HepG2 (cell line): ENCODE data around the gene PRSS48.

Source experiments
- ZFP41 ChIP-seq: sonication (generic); formaldehyde crosslinking; IDR thresholded peaks from 2 replicates; pipeline ENCODE4 v1.4.0; 2020; ENCODE audit warnings: mild to moderate bottlenecking, missing genetic modification reagents, borderline replicate concordance
- ZNF674 ChIP-seq: sonication (generic); formaldehyde crosslinking; IDR thresholded peaks from 2 replicates; pipeline ENCODE4 v1.5.0; 2020; ENCODE audit warnings: low read depth, mild to moderate bottlenecking, missing genetic modification reagents
- ZZZ3 ChIP-seq: sonication (generic); formaldehyde crosslinking; IDR thresholded peaks from 2 replicates; pipeline ENCODE4 v1.4.0; 2020; ENCODE audit warnings: missing genetic modification reagents, mild to moderate bottlenecking, borderline replicate concordance
- TF ChIP-seq, protein P1 (sequence below): sonication (generic); formaldehyde crosslinking; IDR thresholded peaks from 2 replicates; pipeline ENCODE4 v1.4.0; 2020; ENCODE audit warnings: missing genetic modification reagents
- TF ChIP-seq, protein P2 (sequence below): sonication (generic); formaldehyde crosslinking; IDR thresholded peaks from 2 replicates; pipeline ENCODE4 v1.5.0; 2020; ENCODE audit warnings: mild to moderate bottlenecking, missing genetic modification reagents, moderate library complexity

DNA sequence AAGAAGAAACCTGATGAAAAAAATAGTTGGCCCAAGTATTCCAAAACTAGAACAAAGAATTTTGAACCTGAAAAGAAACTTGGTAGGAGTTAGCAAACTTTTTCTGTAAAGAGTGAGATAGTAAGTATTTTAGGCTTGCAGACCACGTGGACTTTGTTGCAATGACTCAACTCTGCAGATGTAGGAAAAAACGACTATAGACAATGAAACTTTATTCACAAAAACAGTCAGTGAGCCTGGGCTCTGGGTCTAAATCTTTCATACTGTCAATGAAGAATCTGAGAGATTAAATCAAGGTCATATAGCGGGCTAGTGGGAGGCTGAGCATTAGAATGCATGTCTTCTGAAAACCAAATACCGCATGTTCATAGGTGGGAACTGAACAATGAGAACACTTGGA is 25.5 kb downstream of the PRSS48 start:
- TF ChIP-seq ZNF674 (no peak), ZZZ3 (CRISPR knock-in tag) (no peak), ZFP41 (CRISPR knock-in tag) (no peak)
- TF ChIP-seq, protein P1, sequence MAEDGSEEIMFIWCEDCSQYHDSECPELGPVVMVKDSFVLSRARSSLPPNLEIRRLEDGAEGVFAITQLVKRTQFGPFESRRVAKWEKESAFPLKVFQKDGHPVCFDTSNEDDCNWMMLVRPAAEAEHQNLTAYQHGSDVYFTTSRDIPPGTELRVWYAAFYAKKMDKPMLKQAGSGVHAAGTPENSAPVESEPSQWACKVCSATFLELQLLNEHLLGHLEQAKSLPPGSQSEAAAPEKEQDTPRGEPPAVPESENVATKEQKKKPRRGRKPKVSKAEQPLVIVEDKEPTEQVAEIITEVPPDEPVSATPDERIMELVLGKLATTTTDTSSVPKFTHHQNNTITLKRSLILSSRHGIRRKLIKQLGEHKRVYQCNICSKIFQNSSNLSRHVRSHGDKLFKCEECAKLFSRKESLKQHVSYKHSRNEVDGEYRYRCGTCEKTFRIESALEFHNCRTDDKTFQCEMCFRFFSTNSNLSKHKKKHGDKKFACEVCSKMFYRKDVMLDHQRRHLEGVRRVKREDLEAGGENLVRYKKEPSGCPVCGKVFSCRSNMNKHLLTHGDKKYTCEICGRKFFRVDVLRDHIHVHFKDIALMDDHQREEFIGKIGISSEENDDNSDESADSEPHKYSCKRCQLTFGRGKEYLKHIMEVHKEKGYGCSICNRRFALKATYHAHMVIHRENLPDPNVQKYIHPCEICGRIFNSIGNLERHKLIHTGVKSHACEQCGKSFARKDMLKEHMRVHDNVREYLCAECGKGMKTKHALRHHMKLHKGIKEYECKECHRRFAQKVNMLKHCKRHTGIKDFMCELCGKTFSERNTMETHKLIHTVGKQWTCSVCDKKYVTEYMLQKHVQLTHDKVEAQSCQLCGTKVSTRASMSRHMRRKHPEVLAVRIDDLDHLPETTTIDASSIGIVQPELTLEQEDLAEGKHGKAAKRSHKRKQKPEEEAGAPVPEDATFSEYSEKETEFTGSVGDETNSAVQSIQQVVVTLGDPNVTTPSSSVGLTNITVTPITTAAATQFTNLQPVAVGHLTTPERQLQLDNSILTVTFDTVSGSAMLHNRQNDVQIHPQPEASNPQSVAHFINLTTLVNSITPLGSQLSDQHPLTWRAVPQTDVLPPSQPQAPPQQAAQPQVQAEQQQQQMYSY (CRISPR knock-in tag) = no peak
- TF ChIP-seq, protein P2, sequence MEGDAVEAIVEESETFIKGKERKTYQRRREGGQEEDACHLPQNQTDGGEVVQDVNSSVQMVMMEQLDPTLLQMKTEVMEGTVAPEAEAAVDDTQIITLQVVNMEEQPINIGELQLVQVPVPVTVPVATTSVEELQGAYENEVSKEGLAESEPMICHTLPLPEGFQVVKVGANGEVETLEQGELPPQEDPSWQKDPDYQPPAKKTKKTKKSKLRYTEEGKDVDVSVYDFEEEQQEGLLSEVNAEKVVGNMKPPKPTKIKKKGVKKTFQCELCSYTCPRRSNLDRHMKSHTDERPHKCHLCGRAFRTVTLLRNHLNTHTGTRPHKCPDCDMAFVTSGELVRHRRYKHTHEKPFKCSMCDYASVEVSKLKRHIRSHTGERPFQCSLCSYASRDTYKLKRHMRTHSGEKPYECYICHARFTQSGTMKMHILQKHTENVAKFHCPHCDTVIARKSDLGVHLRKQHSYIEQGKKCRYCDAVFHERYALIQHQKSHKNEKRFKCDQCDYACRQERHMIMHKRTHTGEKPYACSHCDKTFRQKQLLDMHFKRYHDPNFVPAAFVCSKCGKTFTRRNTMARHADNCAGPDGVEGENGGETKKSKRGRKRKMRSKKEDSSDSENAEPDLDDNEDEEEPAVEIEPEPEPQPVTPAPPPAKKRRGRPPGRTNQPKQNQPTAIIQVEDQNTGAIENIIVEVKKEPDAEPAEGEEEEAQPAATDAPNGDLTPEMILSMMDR (CRISPR knock-in tag) = no peak
